Glutamatergic neuron (in vitro differentiated cells): ENCODE data around the gene SMTNL1. TPM values are rescaled to one million over a fixed set of nuclear protein-coding genes. Genes with fewer than 3 reads are reported as not detected.

ENCODE experiments used
- DNase-seq: peaks from one replicate; pipeline ENCODE4 v3.0.0; 2022
- H3K27ac Mint-ChIP-seq: one replicate; pipeline ENCODE4 v1.8.0; 2020; ENCODE audit warnings: mild to moderate bottlenecking, mixed read lengths, inconsistent platforms; ENCODE audit not compliant: unreplicated experiment
- H3K27me3 Mint-ChIP-seq: one replicate; pipeline ENCODE4 v1.8.0; 2020; ENCODE audit warnings: mild to moderate bottlenecking, moderate library complexity, mixed read lengths, inconsistent platforms; ENCODE audit not compliant: unreplicated experiment
- H3K36me3 Mint-ChIP-seq: one replicate; pipeline ENCODE4 v1.8.0; 2020; ENCODE audit warnings: mild to moderate bottlenecking, mixed read lengths, inconsistent platforms; ENCODE audit not compliant: unreplicated experiment
- H3K4me1 Mint-ChIP-seq: one replicate; pipeline ENCODE4 v1.8.0; 2020; ENCODE audit warnings: mild to moderate bottlenecking, low read depth, mixed read lengths, inconsistent platforms; ENCODE audit not compliant: unreplicated experiment
- H3K4me3 Mint-ChIP-seq: one replicate; pipeline ENCODE4 v1.8.0; 2020; ENCODE audit warnings: mild to moderate bottlenecking, mixed read lengths, inconsistent platforms; ENCODE audit not compliant: unreplicated experiment
- H3K9me3 Mint-ChIP-seq: one replicate; pipeline ENCODE4 v1.8.0; 2020; ENCODE audit warnings: mild to moderate bottlenecking, moderate library complexity, mixed read lengths, inconsistent platforms; ENCODE audit not compliant: unreplicated experiment
- CTCF ChIP-seq: fragments of 200-600 bp; sonication (generic); IDR thresholded peaks from one replicate; pipeline ENCODE4 v1.5.0; 2021; ENCODE audit not compliant: partially characterized antibody, unreplicated experiment
- long read RNA-seq: library from polyadenylated mRNA; unstranded; transcript quantifications from one replicate; pipeline ENCODE4 v2.0.0, GENCODE V29; 2020; ENCODE audit not compliant: unreplicated experiment
- total RNA-seq: library from RNA; stranded (reverse); fragmentation: NEBNext Ultra II Directional; extraction: Animal tissue kit (Norgen Biotek cat#: 25700); gene quantifications from one replicate; pipeline ENCODE4 v1.2.1, GENCODE V29; 2021; ENCODE audit not compliant: unreplicated experiment

The SMTNL1 gene
- total RNA-seq: not detected
- long read RNA-seq: 0 reads

DNA sequence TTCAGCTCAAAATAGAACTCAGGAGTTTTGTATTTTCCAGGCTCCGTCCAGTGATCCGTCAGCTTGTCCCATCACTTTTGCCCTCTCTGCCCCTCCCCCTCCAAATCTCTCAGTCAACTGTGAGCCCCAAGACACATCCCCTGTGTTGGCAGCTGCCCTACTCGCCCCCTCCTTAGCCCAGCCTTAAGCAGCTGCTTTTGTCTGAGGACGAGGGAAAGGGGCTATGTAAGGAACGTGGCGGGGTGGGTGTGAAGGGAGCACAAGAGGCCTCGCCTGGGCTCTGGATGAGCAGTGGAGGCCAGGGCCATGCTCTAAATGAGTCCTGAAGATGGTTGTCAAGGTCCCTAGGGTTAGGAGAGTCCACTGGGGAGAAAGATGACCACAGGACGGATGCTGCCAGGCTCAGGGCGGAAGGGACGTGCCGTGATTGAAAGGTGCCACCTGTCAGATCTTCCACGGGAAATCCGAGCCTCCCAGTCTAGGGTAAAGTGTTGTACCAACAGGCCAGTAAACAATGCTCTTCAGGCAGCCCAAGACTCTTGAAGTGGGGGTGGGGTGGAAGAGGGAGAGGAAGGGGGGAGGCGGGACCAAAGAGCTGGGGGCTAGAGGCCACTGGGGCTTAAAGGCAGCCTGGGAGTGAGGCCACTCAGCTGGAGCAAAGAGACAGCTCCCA lies at the start of gene SMTNL1:
Gene SMTNL1, plus strand, starts transcription at position 649 of the 673 bp plus-strand sequence. CDS start 5,048 bp downstream, outside the sequence.
- TF ChIP-seq CTCF: no peak
- H3K4me3 Mint-ChIP-seq: no peak within 1 kb of the TSS
- H3K9me3 Mint-ChIP-seq: peaks cover 4% of the 10 kb centered on the region
- H3K36me3 Mint-ChIP-seq: peaks cover 8% of the 10 kb centered on the region
- DNase-seq: no peak
- H3K4me1 Mint-ChIP-seq: peaks cover 3% of the 10 kb centered on the region
- no peak within 1 kb of the TSS for H3K27ac Mint-ChIP-seq
- H3K27me3 Mint-ChIP-seq: peaks cover 6% of the 10 kb centered on the region

- TF ChIP-seq CTCF: no peak
- H3K9me3 Mint-ChIP-seq: no peaks in the 10 kb centered on the region
- H3K4me3 Mint-ChIP-seq: peak overlapping the region; percentile 4
- H3K4me1 Mint-ChIP-seq: peaks cover 15% of the 10 kb centered on the region
- peaks cover 12% of the 10 kb centered on the region for H3K27me3 Mint-ChIP-seq
- peak overlapping the region; percentile 29 for H3K27ac Mint-ChIP-seq
- no peaks in the 10 kb centered on the region for H3K36me3 Mint-ChIP-seq
- no peak for DNase-seq
Observed at GRCh38 chr11:57487920-57488659, 49.3 kb upstream of the SMTNL1 start.

DNA sequence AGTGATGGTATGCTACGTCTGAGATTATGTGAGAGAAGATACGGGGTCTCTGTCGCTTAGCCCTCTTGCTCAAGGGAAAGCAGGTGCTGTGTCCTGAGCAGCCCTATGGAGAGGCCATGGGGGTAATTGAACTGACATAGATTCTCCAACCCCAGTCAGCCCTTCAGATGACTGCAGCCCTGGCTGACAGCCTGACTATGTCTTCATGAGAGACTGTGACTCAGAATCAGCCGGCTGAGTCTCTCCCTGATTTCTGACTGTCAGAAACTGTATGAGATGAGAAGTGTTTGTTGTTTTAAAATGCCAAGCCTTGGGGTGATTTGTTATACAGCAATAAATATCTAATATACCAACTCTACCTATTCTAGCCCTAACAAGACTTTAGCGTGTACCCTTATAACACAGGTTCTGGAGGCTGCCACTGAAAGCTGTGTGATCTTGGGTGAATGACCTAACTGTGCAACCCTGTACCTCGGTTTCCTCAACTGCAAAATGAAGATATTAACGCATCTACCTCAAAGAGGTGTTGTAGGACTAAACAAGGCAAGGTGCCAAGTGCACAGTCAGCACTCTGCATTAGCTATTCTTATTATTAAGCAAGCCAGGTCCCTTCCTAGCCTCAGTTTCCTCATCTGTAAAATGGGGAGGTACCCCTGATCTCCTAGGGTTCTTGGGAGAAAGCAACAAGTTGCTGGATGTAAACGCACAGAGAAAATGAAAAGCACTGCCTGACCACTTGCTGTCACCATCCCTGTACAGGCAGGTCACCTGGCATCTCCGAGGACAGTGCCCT lies 46.7 kb upstream of the SMTNL1 start:
- Mint-ChIP-seq H3K27ac (no peak overlapping the region), H3K27me3 (peaks cover 10% of the 10 kb centered on the region), H3K9me3 (no peaks in the 10 kb centered on the region), H3K4me3 (no peak overlapping the region), H3K36me3 (no peaks in the 10 kb centered on the region), H3K4me1 (peaks cover 20% of the 10 kb centered on the region)
- TF ChIP-seq CTCF: no peak
- DNase-seq: no peak

DNA sequence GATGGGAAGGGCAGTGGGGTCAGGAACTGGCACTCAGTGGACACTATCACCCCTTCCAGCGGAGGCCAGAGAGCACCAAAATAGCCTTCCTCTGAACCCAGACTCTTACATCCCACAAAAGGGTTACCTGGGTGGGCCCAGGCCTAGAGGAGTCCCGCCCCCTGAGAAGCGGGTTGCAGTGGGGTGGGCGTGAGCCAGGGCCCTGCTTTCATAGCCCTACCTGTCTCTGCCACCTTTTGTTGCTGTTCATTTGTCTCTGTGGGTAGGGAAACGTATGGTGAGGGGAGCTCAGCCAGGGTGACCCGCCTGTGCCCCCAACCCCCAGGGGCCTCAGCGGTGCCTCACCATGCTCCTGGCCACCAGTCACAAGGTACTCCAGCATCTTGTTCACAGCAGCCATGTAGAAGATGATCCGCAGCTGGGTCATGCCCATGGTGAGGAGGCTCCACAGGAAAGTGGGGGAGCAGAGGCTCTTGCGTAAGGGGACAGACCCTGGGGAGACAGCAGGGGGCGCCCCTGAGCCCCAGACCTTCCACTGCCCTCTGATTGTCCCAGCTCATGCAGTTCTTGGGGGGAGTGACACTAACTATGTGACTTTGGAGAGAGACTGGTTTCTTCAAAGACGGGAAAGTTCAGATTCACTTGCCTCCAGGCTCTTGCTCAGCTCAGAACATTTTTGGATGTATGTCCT lies 45.9 kb upstream of the SMTNL1 start:
- peak; percentile 69 for DNase-seq
- Mint-ChIP-seq H3K9me3 (no peaks in the 10 kb centered on the region), H3K27me3 (peaks cover 5% of the 10 kb centered on the region), H3K27ac (no peak overlapping the region), H3K36me3 (no peaks in the 10 kb centered on the region), H3K4me3 (no peak overlapping the region), H3K4me1 (peaks cover 26% of the 10 kb centered on the region)
- TF ChIP-seq CTCF: peak; percentile 68
